Measurements from ENCODE around the gene SHC2. TPM values are rescaled to one million over a fixed set of nuclear protein-coding genes. Genes with fewer than 3 reads are reported as not detected.

The SHC2 gene
- total and polyA plus RNA-seq, 9 of the 15 experiments (the other 6 are each of a cell fraction or from before 2014, with no cell fraction given) = 0.14 to 0.36 (median 0.17) TPM; not detected in 5

DNA sequence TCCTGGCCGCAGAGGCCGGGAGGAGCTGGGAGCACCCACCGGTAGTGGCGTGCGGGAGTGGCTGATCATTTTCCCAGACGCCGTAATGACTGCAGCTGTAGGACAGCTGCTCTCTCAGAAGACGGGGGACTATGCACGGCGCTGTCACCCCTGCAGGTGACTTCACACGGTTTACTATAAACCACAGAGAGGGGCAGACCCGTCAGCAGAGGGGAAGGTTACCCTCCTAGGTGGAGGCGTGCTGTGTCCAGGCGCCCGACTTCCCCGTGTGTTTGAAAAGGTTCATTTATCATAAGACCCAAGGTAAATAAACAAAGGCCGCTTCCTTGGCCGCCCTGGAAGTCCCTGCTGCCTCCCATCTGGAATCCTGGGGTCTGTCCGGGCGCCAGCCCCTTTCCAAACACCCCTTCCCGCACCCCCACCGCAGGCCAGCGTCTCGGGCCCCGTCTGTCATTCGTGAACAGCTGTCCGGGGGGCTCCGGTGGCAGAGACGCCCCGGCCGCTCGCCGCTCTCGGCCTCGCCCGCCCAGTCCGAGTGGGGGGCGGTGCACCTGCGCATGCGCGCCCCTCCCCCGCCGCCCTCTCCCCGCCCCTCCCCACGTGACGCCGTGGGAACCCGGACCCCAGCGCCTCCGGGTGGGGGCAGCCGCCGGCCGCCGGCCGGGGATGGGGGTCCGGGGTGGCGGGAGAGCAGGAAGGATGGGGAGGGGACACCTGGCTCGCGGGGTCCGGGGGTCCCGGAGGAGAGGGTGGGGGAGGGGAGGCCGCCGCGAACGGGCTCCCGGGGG is 915 bp downstream of the SHC2 start (continued):
- TF ChIP-seq MAZ (CRISPR knock-in tag; conservative IDR thresholded peaks at IDR 0.05 in 1 of 2, IDR thresholded peaks at IDR 0.05 in 1 of 2) (peak in 1 of 2 experiments; percentile 58; a peak in 1 of 4 replicates), ATF7 (IDR thresholded peaks at IDR 0.05) (peak; percentile 34; the same call in 1 of the 2 replicates), RBM17 (IDR thresholded peaks at IDR 0.05; ENCODE audit: borderline replicate concordance, low read depth, low read length) (no peak), BHLHE40 (IDR thresholded peaks at IDR 0.05; ENCODE audit: low read length) (0 out of 2 replicates have a peak, but pooled peaks have one; percentile 7), PURB (CRISPR knock-in tag; IDR thresholded peaks at IDR 0.05; ENCODE audit: low read depth) (no peak), RB1 (IDR thresholded peaks at IDR 0.05; ENCODE audit: low read depth) (0 out of 2 replicates have a peak, but pooled peaks have one; percentile 8), PHF8 (IDR thresholded peaks at IDR 0.05; ENCODE audit: borderline replicate concordance, low read length) (peak; percentile 44; the same call in 1 of the 2 replicates), MEF2D (tag; conservative IDR thresholded peaks at IDR 0.05; ENCODE audit: low read depth) (no peak), PRDM10 (IDR thresholded peaks at IDR 0.05; ENCODE audit: partially characterized antibody) (peak; percentile 77), USF2 (CRISPR knock-in tag; IDR thresholded peaks at IDR 0.05) (peak; percentile 84), ZNF398 (CRISPR knock-in tag; IDR thresholded peaks at IDR 0.05) (no peak)
- TF ChIP-seq, protein P1, sequence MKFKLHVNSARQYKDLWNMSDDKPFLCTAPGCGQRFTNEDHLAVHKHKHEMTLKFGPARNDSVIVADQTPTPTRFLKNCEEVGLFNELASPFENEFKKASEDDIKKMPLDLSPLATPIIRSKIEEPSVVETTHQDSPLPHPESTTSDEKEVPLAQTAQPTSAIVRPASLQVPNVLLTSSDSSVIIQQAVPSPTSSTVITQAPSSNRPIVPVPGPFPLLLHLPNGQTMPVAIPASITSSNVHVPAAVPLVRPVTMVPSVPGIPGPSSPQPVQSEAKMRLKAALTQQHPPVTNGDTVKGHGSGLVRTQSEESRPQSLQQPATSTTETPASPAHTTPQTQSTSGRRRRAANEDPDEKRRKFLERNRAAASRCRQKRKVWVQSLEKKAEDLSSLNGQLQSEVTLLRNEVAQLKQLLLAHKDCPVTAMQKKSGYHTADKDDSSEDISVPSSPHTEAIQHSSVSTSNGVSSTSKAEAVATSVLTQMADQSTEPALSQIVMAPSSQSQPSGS (CRISPR knock-in tag; IDR thresholded peaks at IDR 0.05) = no peak
- TF ChIP-seq, protein P2, sequence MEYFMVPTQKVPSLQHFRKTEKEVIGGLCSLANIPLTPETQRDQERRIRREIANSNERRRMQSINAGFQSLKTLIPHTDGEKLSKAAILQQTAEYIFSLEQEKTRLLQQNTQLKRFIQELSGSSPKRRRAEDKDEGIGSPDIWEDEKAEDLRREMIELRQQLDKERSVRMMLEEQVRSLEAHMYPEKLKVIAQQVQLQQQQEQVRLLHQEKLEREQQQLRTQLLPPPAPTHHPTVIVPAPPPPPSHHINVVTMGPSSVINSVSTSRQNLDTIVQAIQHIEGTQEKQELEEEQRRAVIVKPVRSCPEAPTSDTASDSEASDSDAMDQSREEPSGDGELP (CRISPR knock-in tag; IDR thresholded peaks at IDR 0.05; ENCODE audit: borderline replicate concordance) = peak; percentile 73; the same call in 1 of the 2 replicates
- TF ChIP-seq, protein P3, sequence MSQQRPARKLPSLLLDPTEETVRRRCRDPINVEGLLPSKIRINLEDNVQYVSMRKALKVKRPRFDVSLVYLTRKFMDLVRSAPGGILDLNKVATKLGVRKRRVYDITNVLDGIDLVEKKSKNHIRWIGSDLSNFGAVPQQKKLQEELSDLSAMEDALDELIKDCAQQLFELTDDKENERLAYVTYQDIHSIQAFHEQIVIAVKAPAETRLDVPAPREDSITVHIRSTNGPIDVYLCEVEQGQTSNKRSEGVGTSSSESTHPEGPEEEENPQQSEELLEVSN (IDR thresholded peaks at IDR 0.05; ENCODE audit: borderline replicate concordance in 1 of 2, extremely low read depth in 1 of 2, insufficient read depth in 1 of 2, insufficient read length in 1 of 2, low read depth in 1 of 2, low read length in 1 of 2, poor library complexity in 1 of 2, severe bottlenecking in 1 of 2) = peak in 1 of 2 experiments; percentile 28

Data from K562 (cell line).